NCI-H345 treated with DMSO at 0.1 percent for 48 hours (cell line): ENCODE results near the gene UIMC1.
"Not testable (repeated sequence)": the region's sequence is repeated elsewhere in the genome, so short reads cannot be mapped to it uniquely, and the experiment has no call there.

ENCODE experiments used
- DNase-seq: peaks from one replicate; lab custom pipeline; 2025; ENCODE audit not compliant: unreplicated experiment; lab: John Stamatoyannopoulos, UW

Gene UIMC1

GRCh38 chr5:177008716-177009115, 2.1 kb upstream of the UIMC1 start:
- DNase-seq, result no peak

- peak; percentile 26 for DNase-seq
Measured at GRCh38 chr5:177005619-177006264, 837 bp downstream of the UIMC1 start.

GRCh38 chr5:177004961-177005360, 1.6 kb downstream of the UIMC1 start:
- no peak for DNase-seq

GRCh38 chr5:177003649-177004048, 2.9 kb downstream of the UIMC1 start:
- DNase-seq, result no peak

DNA sequence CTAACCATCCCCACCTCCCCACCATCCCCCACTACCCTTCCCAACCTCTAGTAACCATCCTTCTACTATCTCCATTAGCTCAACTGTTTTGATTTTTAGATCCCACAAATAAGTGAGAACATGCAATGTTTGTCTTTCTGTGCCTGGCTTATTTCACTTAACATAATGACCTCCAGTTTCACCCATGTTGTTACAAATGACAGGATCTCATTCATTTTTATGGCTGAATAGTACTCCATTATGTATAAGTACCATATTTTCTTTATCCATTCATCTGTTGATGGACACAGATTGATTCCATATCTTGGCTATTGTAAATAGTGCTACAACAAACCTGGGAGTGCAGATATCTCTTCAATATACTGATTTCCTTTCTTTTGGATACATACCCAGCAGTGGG, 7.1 kb downstream of the UIMC1 start:
- DNase-seq, result not testable (repeated sequence)

DNA sequence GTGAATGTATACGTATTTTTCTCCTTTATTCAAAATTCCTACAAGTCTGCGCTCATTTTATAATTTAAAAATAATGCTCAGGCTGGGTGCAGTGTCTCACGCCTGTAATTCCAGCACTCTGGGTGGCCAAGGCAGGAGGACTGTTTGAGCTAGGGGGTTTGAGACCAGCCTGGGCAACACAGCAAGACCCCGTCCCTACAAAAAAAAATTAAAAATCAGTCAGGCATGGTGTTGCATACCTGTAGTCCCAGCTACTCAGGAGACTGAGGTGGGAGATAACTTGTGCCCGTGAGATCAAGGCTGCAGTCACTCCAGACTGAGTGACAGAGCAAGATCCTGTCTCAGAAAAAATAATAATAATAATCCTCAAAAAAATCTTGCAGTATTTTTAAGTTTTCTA, 7.8 kb downstream of the UIMC1 start:
- no peak for DNase-seq

- no peak for DNase-seq
Measured at GRCh38 chr5:176996780-176997179, 9.8 kb downstream of the UIMC1 start.

DNA sequence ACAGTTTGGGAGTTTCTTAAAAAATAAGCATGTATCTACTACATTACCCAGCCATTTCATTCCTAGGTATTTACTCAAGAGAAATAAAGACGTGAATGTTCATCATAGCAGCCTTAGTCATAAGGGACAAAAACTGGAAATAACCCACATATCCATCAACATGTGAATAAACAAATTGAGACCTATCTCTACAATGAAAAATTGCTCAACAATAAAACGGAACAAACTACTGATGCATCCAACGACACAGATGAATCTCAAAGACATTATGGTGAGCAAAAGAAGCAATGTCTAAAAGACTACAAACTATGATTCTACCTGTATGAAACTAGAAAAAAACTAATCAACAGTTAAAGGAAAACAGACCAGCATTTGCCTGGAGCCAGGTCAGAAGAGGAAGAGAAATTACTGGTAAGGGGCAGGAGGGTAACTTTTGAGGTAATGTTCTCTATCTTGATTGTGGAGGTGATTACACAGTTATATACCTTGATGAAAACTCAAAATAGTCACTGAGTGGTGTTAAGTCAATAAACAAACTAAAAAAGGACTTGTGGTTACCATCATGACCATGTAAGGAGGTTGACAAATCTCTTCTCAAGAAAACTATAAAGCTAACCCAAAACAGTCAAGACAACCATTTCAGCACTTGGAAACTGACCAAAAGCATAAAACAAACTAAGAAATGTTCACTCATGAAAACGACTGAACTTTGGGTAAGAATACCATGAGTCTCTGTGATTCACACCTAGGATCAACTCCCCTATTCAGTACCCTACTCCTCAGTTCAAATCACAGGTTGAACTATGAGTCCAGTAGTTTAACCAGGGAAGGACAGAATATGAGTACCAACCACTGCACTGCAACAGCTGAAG, 10.4 kb downstream of the UIMC1 start:
- DNase-seq, result no peak

GRCh38 chr5:176995122-176995490, 11.5 kb downstream of the UIMC1 start:
- no peak for DNase-seq

DNA sequence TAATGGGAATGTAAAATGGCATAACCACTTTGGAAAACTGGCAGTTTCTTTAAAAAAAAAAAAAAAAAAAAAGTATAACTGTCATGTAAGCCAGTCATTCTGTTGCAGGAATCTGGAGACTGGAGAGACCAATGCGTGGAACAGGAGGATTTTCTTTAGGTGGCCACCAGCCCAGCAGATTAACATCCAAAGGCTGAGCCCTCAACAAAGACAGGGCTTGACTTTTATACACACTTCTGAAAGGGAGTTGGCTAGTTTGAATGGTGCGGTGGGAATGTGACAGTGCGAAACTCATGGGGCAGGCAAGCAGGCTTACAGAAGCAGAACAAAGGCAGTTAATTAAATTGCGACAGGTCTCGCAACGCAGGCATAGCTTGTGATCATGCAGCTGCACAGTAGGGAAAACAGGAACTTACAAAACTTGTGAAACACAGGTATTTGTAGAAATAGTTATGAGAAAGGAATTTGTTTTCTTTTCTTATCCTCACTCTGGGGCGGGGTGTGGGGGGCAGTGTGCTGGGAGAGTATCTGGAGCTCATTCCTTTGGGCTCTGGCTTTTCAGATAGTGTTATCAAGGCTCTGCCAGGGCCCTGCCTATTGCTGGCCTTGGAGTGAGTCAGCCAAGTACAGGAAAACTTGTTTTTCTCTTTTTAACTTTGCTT, 12.0 kb downstream of the UIMC1 start:
- no peak for DNase-seq

- not testable (repeated sequence) for DNase-seq
Measured at GRCh38 chr5:176993081-176993480, 13.5 kb downstream of the UIMC1 start.

DNA sequence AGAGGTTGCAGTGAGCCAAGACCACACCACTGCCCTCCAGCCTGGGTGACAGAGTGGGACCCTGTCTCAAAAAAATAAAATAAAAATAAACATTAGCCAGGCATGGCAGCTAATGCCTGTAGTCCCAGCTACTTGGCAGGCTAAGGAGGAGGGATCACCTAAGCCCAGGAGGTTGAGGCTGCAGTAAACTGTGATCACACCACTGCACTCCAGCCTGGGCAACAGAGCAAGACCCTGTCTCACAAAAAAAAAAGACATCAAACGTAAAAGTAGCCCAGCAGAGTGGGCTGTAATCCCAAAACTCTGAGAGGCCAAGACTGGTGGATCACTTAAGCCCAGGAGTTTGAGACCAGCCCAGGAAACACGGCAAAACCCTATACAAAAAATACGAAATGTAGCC, 19.0 kb downstream of the UIMC1 start:
- no peak for DNase-seq

- DNase-seq, result no peak
Measured at GRCh38 chr5:176986280-176986679, 20.3 kb downstream of the UIMC1 start.

DNA sequence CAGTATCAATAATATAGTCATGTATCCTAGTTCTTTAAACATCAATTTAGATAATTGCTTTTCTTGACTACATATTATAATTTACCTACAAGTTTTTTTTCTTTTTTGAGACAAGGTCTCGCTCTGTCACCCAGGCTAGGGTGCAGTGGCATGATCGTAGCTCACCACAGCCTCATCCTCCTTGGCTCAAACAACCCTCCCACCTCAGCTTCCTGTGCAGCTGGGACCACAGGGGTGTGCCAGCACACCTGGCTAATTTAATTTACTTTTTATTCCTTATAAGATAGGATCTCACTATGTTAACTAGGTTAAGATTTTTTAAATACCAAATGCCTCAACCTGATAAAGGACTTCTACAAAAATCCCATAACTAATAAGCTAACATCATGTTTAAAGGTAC, 21.1 kb downstream of the UIMC1 start:
- no peak for DNase-seq

DNA sequence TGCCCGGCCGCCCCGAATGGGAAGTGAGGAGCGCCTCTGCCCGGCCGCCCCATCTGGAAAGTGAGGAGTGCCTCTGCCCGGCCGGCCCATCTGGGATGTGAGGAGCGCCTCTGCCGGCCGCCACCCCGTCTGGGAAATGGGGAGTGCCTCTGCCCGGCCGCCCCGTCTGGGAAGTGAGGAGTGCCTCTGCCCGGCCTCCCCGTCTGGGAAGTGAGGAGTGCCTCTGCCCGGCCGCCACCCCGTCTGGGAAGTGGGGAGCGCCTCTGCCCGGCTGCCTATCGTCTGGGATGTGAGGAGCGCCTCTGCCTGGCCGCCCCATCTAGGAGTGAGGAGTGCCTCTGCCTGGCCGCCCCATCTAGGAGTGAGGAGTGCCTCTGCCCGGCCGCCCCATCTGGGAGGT, 22.4 kb downstream of the UIMC1 start:
- DNase-seq, result not testable (repeated sequence)

DNA sequence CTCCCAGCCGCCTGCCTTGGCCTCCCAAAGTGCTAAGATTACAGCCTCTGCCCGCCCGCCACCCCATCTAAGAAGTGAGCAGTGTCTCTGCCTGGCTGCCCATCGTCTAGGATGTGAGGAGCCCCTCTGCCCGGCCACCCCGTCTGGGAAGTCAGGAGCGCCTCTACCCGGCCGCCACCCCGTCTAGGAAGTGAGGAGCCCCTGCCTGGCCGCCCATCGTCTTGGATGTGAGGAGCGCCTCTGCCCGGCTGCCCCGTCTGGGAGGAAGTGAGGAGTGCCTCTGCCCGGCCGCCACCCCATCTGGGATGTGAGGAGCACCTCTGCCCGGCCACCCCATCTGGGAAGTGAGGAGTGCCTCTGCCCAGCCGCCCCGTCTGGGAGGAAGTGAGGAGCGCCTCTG, 23.0 kb downstream of the UIMC1 start:
- DNase-seq, result not testable (repeated sequence)

- DNase-seq, result not testable (repeated sequence)
Measured at GRCh38 chr5:176983112-176983511, 23.5 kb downstream of the UIMC1 start.

DNA sequence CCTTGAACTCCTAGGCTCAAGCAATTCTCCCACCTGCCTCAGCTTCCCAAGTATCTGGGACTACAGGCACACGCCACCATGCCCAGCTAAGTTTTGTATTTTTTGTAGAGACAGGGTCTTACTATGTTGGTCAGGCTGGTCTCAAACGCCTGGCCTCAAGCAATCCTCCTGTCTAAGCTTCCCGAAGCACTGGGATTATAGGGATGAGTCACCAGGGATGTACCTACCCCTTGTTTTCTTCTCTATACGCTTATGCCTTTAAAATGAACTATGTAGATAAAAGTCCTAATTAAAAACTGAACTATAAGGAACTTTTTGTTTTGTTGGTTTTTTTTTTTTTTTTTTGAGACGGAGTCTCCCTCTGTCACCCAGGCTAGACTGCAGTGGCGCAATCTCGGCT, 25.8 kb downstream of the UIMC1 start:
- no peak for DNase-seq

DNA sequence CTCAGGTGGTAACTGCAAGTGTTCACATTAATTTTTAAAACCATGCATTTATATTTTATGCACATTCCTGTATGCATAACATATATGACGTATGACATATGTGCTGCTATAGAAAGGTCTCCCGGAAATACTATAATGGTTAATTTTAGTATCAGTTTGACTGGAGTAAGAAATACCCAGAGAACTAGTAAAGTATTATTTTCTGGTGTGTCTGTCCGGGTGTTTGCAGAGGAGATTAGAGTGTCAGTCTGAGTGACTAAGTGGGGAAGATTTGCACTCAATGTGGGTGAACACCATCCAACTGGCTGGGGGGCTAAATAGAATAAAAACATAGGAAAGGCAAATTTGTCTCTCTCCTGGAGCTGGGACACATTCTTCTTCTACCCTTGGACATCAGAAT, 26.9 kb downstream of the UIMC1 start:
- no peak for DNase-seq

GRCh38 chr5:176965633-176966032, 40.9 kb downstream of the UIMC1 start:
- DNase-seq, result no peak

- peak; percentile 55 for DNase-seq
Measured at GRCh38 chr5:176959051-176959450, 47.5 kb downstream of the UIMC1 start.

- DNase-seq, result no peak
Measured at GRCh38 chr5:176956756-176957155, 49.8 kb downstream of the UIMC1 start.
